Upper lobe of right lung (tissue), 1 donor: Measurements from ENCODE around the gene PIK3R3. TPM values are rescaled to one million over a fixed set of nuclear protein-coding genes. Genes with fewer than 3 reads are reported as not detected.
A peak's percentile ranks its signal among the peaks of the same experiment; 100 is the strongest.

Source experiments
- ATAC-seq: fragments of 200-7000 bp; cut with Tn5 transposase; one replicate; pipeline ENCODE4 v1.9.1; 2020; ENCODE audit warnings: mild to moderate bottlenecking, moderate library complexity
- DNase-seq: peaks from one replicate; pipeline ENCODE4 v3.0.0-alpha.2; 2020
- H3K27ac ChIP-seq: fragments of 200-600 bp; one replicate; pipeline ENCODE4 v1.8.0; 2022
- H3K27me3 ChIP-seq: fragments of 200-600 bp; one replicate; pipeline ENCODE4 v1.8.0; 2022; ENCODE audit warnings: mild to moderate bottlenecking
- H3K36me3 ChIP-seq: fragments of 200-600 bp; one replicate; pipeline ENCODE4 v1.8.0; 2022
- H3K4me1 ChIP-seq: fragments of 200-600 bp; one replicate; pipeline ENCODE4 v1.8.0; 2022
- H3K4me3 ChIP-seq: fragments of 200-600 bp; one replicate; pipeline ENCODE4 v1.8.0; 2022; ENCODE audit warnings: mild to moderate bottlenecking
- H3K9me3 ChIP-seq: fragments of 200-600 bp; one replicate; pipeline ENCODE4 v1.8.0; 2022
- intact Hi-C: fragments of 100-400 bp; cut with DNase I; formaldehyde crosslinking; loops from one replicate; pipeline ENCODE4 v1.11.0; 2022
- total RNA-seq: library from RNA; stranded (reverse); fragmentation: NEBNext Ultra II Directional; extraction: Animal tissue kit (Norgen Biotek cat#: 25700); gene quantifications from one replicate; pipeline ENCODE4 v1.2.1, GENCODE V29; 2021
- TF ChIP-seq, protein P1 (sequence below): fragments of 200-600 bp; IDR thresholded peaks from one replicate; pipeline ENCODE4 v1.8.0; 2022; ENCODE audit warnings: antibody characterized with exemption
- donor health status: DM: no; HTN: yes; CAD: no; lungs with severe emphysema.

Gene PIK3R3
- total RNA-seq, 1 donor from 2014 or later, result 79.8 TPM

DNA sequence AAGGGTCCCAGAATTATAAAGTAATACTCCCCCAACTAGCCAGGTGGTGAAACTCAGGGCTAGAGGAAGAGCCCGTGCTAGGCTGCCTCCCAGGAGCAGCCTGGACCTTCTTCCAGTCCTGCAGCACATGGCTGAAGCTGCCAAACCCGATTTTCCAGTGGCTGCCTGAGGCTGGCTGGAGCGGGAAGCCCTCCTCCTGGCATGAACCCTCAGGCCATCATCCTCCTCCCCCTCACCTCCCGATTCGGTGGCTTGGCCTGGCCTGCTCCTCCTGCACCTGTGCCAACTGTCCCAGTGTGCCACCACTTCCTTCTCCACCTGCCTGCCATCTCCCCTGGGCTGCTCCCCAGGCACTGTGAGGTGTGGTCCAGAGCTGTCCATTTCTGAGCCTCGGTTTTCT lies 39.4 kb upstream of the PIK3R3 start:
- no peaks in the 10 kb centered on the region for H3K27me3 ChIP-seq
- H3K9me3 ChIP-seq, result no peaks in the 10 kb centered on the region
- H3K4me3 ChIP-seq, result no peak overlapping the region
- peaks cover 48% of the 10 kb centered on the region for H3K4me1 ChIP-seq
- DNase-seq, result peak; percentile 85
- H3K27ac ChIP-seq, result peak overlapping the region; percentile 66
- no peaks in the 10 kb centered on the region for H3K36me3 ChIP-seq
- TF ChIP-seq, protein P1, sequence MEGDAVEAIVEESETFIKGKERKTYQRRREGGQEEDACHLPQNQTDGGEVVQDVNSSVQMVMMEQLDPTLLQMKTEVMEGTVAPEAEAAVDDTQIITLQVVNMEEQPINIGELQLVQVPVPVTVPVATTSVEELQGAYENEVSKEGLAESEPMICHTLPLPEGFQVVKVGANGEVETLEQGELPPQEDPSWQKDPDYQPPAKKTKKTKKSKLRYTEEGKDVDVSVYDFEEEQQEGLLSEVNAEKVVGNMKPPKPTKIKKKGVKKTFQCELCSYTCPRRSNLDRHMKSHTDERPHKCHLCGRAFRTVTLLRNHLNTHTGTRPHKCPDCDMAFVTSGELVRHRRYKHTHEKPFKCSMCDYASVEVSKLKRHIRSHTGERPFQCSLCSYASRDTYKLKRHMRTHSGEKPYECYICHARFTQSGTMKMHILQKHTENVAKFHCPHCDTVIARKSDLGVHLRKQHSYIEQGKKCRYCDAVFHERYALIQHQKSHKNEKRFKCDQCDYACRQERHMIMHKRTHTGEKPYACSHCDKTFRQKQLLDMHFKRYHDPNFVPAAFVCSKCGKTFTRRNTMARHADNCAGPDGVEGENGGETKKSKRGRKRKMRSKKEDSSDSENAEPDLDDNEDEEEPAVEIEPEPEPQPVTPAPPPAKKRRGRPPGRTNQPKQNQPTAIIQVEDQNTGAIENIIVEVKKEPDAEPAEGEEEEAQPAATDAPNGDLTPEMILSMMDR, result no peak
- peak; percentile 55 for ATAC-seq
- intact Hi-C loops, result no loop called here

DNA sequence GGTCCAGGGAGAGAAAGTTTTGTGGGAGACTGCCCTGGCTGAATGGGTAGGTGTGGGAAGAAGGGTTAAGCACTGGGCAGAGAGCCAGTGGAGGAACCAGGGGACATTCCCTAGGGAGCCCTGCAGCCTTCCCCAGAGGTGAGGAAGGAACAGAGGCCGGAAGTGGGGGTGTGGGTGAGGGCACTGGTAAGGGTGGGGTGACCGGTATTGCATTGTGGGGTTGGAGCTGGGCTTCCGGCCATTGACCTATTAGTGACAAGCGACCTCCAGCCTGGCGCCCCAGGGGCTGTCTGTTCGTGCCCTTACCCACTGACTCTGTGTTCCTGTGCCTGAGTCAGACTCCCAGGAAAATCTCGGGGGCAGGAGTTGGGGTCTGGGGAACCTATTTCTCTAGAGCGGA lies 38.9 kb upstream of the PIK3R3 start:
- intact Hi-C loops, result no loop called here
- TF ChIP-seq, protein P1, result no peak
- Histone ChIP-seq H3K9me3 (no peaks in the 10 kb centered on the region), H3K27me3 (no peaks in the 10 kb centered on the region), H3K36me3 (no peaks in the 10 kb centered on the region), H3K4me3 (no peak overlapping the region), H3K4me1 (peaks cover 53% of the 10 kb centered on the region), H3K27ac (peak overlapping the region; percentile 66)
- peak; percentile 43 for ATAC-seq
- peak; percentile 71 for DNase-seq

- no peaks in the 10 kb centered on the region for H3K9me3 ChIP-seq
- TF ChIP-seq, protein P1, result no peak
- DNase-seq, result no peak
- no peak for ATAC-seq
- H3K4me1 ChIP-seq, result peaks cover 55% of the 10 kb centered on the region
- no peak overlapping the region for H3K27ac ChIP-seq
- no peak overlapping the region for H3K4me3 ChIP-seq
- intact Hi-C loops, result no loop called here
- H3K36me3 ChIP-seq, result no peaks in the 10 kb centered on the region
- no peaks in the 10 kb centered on the region for H3K27me3 ChIP-seq
Observed at GRCh38 chr1:46169811-46170454, 37.5 kb upstream of the PIK3R3 start.

DNA sequence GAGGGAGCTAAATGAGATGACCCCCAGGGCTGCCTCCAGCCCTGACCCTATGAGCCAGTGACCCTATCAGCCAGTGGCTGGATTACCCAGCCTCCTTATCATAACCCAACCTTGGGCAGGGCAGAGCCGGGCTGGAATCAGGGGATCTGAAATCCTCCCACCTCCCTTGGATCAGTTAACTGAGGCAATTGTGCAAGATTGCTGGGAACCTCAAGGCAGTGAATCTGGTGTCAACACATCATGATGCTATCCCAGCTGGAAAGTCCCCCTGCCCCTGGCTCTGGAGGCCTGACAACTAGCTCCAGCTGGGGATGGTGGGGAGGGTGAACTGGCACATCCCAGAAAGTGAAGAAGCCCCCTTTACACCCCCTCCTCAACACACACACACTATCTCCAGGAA lies 36.0 kb upstream of the PIK3R3 start:
- DNase-seq (no peak), ATAC-seq (no peak)
- Histone ChIP-seq H3K36me3 (no peaks in the 10 kb centered on the region), H3K4me3 (no peak overlapping the region), H3K4me1 (peaks cover 44% of the 10 kb centered on the region), H3K9me3 (no peaks in the 10 kb centered on the region), H3K27me3 (no peaks in the 10 kb centered on the region), H3K27ac (no peak overlapping the region)
- intact Hi-C loops, result no loop called here
- TF ChIP-seq, protein P1, result no peak

GRCh38 chr1:46166521-46167462 lies 34.4 kb upstream of the PIK3R3 start:
- ATAC-seq (peak; percentile 62), DNase-seq (peak; percentile 76)
- Histone ChIP-seq H3K27ac (peak overlapping the region; percentile 83), H3K4me1 (peaks cover 33% of the 10 kb centered on the region), H3K9me3 (no peaks in the 10 kb centered on the region), H3K4me3 (peak overlapping the region; percentile 53), H3K36me3 (no peaks in the 10 kb centered on the region), H3K27me3 (no peaks in the 10 kb centered on the region)
- TF ChIP-seq, protein P1, result no peak
- intact Hi-C loops, result no loop called here
